Mesenchymal stem cell (in vitro differentiated cells and primary cell): ENCODE results near the gene IL2RA.

Experiments used
- DNase-seq: peaks from one replicate; pipeline ENCODE4 v3.0.0-alpha.2; 2013
- H2AFZ ChIP-seq: one replicate; pipeline ENCODE4 v1.6.1; 2013; ENCODE audit warnings: low read depth, mild to moderate bottlenecking, control low read depth, inconsistent platforms, low read length, moderate library complexity
- H2AK5ac ChIP-seq: 2 replicates; pipeline ENCODE4 v1.6.1; 2013; ENCODE audit warnings: low read length, moderate library complexity, mild to moderate bottlenecking, inconsistent platforms; ENCODE audit not compliant: severe bottlenecking
- H2BK120ac ChIP-seq: one replicate; pipeline ENCODE4 v1.6.1; 2013; ENCODE audit warnings: low read depth, mild to moderate bottlenecking, inconsistent platforms, low read length, moderate library complexity
- H2BK12ac ChIP-seq, 2 experiments: one replicate each; pipeline ENCODE4 v1.6.1; 2013; ENCODE audit warnings: inconsistent platforms in 2 of 2, low read length in 2 of 2, mild to moderate bottlenecking in 2 of 2, moderate library complexity in 2 of 2, control low read depth in 1 of 2
- H2BK15ac ChIP-seq: one replicate; pipeline ENCODE4 v1.6.1; 2013; ENCODE audit warnings: mild to moderate bottlenecking, low read depth, inconsistent platforms; ENCODE audit not compliant: poor library complexity, severe bottlenecking
- H2BK5ac ChIP-seq: 2 replicates; pipeline ENCODE4 v1.6.1; 2013; ENCODE audit warnings: low read depth, mild to moderate bottlenecking, low read length, control low read depth, inconsistent platforms; ENCODE audit not compliant: poor library complexity, severe bottlenecking
- H3K14ac ChIP-seq, 2 experiments: one replicate each; pipeline ENCODE4 v1.6.1; 2013; ENCODE audit warnings: inconsistent platforms in 2 of 2, low read length in 2 of 2, control low read depth in 1 of 2, mild to moderate bottlenecking in 1 of 2, moderate library complexity in 1 of 2
- H3K18ac ChIP-seq, 2 experiments: one replicate each; pipeline ENCODE4 v1.6.1; 2013; ENCODE audit warnings: inconsistent platforms in 2 of 2, low read length in 2 of 2, control low read depth in 1 of 2, low read depth in 1 of 2, mild to moderate bottlenecking in 1 of 2
- H3K23ac ChIP-seq, 2 experiments: one replicate each; pipeline ENCODE4 v1.6.1; 2013; ENCODE audit warnings: inconsistent platforms in 2 of 2, low read length in 2 of 2, mild to moderate bottlenecking in 2 of 2, moderate library complexity in 2 of 2, control low read depth in 1 of 2
- H3K27ac ChIP-seq: 2 replicates; pipeline ENCODE4 v1.5.1; 2013; ENCODE audit warnings: mild to moderate bottlenecking, moderate library complexity, low read length, control low read depth, inconsistent platforms; ENCODE audit not compliant: poor library complexity, severe bottlenecking
- H3K27me3 ChIP-seq, 2 experiments: 2 replicates each; pipeline versions ENCODE4 v1.6.1 to v1.7.0; 2013; ENCODE audit warnings: low read length in 2 of 2, mild to moderate bottlenecking in 2 of 2, moderate library complexity in 2 of 2, control low read depth in 1 of 2, inconsistent platforms in 1 of 2; ENCODE audit not compliant: control insufficient read depth in 1 of 2, insufficient read depth in 1 of 2
- H3K36me3 ChIP-seq, 2 experiments: 2 replicates each; pipeline versions ENCODE4 v1.6.1 to v1.7.0; 2013; ENCODE audit warnings: low read length in 2 of 2, control low read depth in 1 of 2, inconsistent platforms in 1 of 2, low read depth in 1 of 2, mild to moderate bottlenecking in 1 of 2; ENCODE audit not compliant: insufficient read depth in 2 of 2, control insufficient read depth in 1 of 2
- H3K4ac ChIP-seq, 2 experiments: one replicate each; pipeline ENCODE4 v1.6.1; 2013; ENCODE audit warnings: inconsistent platforms in 2 of 2, low read length in 2 of 2, mild to moderate bottlenecking in 2 of 2, moderate library complexity in 2 of 2, control low read depth in 1 of 2, low read depth in 1 of 2
- H3K4me1 ChIP-seq: 2 replicates; pipeline ENCODE4 v1.6.1; 2013; ENCODE audit warnings: low read depth, low read length, control low read depth; ENCODE audit not compliant: control insufficient read depth, insufficient read depth
- H3K4me2 ChIP-seq: 2 replicates; pipeline ENCODE4 v1.6.1; 2013; ENCODE audit warnings: low read length, mild to moderate bottlenecking, inconsistent platforms; ENCODE audit not compliant: poor library complexity, severe bottlenecking
- H3K4me3 ChIP-seq, 2 experiments: 2 replicates each; pipeline versions ENCODE4 v1.5.1 to v1.7.0; 2013; ENCODE audit warnings: low read length in 2 of 2, mild to moderate bottlenecking in 2 of 2, control low read depth in 1 of 2, low read depth in 1 of 2; ENCODE audit not compliant: insufficient read depth in 1 of 2
- H3K79me1 ChIP-seq: replicated peaks from 2 replicates; pipeline ENCODE4 v1.6.1; 2013; ENCODE audit warnings: mild to moderate bottlenecking, control low read depth, low read length, inconsistent platforms; ENCODE audit not compliant: poor library complexity, severe bottlenecking
- H3K9ac ChIP-seq: 2 replicates; pipeline ENCODE4 v1.7.0; 2013; ENCODE audit warnings: mild to moderate bottlenecking, low read length, moderate library complexity
- H3K9me3 ChIP-seq: 2 replicates; pipeline ENCODE4 v1.7.0; 2013; ENCODE audit warnings: mild to moderate bottlenecking, low read length; ENCODE audit not compliant: control insufficient read depth
- H4K8ac ChIP-seq: one replicate; pipeline ENCODE4 v1.6.1; 2013; ENCODE audit warnings: inconsistent platforms, mild to moderate bottlenecking, low read length, moderate library complexity
- H4K91ac ChIP-seq: one replicate; pipeline ENCODE4 v1.6.1; 2013; ENCODE audit warnings: mild to moderate bottlenecking, low read length, inconsistent platforms
- WGBS: methylation state at CpG from one replicate; pipeline ENCODE4 v1.1.7; 2013; ENCODE audit warnings: mixed read lengths; 5-methylcytosine and 5-hydroxymethylcytosine counted together

Gene IL2RA

GRCh38 chr10:6074489-6075301, 12.5 kb upstream of the IL2RA start:
- Histone ChIP-seq H4K91ac (no peak overlapping the region), H3K9ac (peak overlapping the region; percentile 17)
- WGBS, result 75% methylated on average over 17 of the region's 17 CpGs

GRCh38 chr10:6072215-6072934, 10.2 kb upstream of the IL2RA start:
- H3K23ac ChIP-seq, result no peak overlapping the region
- no peak overlapping the region for H4K8ac ChIP-seq
- H2BK120ac ChIP-seq, result no peak overlapping the region
- H3K4me2 ChIP-seq, result no peak overlapping the region
- no peaks in the 10 kb centered on the region for H3K4me1 ChIP-seq
- DNase-seq, result no peak
- H3K4ac ChIP-seq, result no peak overlapping the region
- no peak overlapping the region for H3K14ac ChIP-seq
- H3K9me3 ChIP-seq, result no peaks in the 10 kb centered on the region
- no peak overlapping the region for H3K4me3 ChIP-seq
- H4K91ac ChIP-seq, result no peak overlapping the region
- no peaks in the 10 kb centered on the region for H3K79me1 ChIP-seq
- WGBS, result 90% methylated on average over 8 of the region's 13 CpGs
- no peak overlapping the region for H3K9ac ChIP-seq
- no peak overlapping the region for H3K27ac ChIP-seq
- H2AFZ ChIP-seq, result no peak overlapping the region
- no peaks in the 10 kb centered on the region for H3K36me3 ChIP-seq
- no peak overlapping the region for H3K18ac ChIP-seq
- no peak overlapping the region for H2BK5ac ChIP-seq
- H2BK15ac ChIP-seq, result no peak overlapping the region
- H3K27me3 ChIP-seq, result peaks cover 25 to 33% of the 10 kb centered on the region in 2 experiments
- H2BK12ac ChIP-seq, result no peak overlapping the region
- H2AK5ac ChIP-seq, result no peak overlapping the region

More at GRCh38 chr10:6074489-6075301, 12.5 kb upstream of the IL2RA start:
- Histone ChIP-seq H3K4me2 (no peak overlapping the region), H3K27me3 (peaks cover 20 to 27% of the 10 kb centered on the region in 2 experiments), H4K8ac (no peak overlapping the region), H3K79me1 (no peaks in the 10 kb centered on the region), H3K36me3 (no peaks in the 10 kb centered on the region), H3K4ac (no peak overlapping the region), H2BK5ac (no peak overlapping the region), H3K27ac (no peak overlapping the region), H3K4me1 (no peaks in the 10 kb centered on the region), H3K18ac (no peak overlapping the region), H3K14ac (no peak overlapping the region), H2BK12ac (no peak overlapping the region), H2BK120ac (no peak overlapping the region), H3K4me3 (peak overlapping the region in 1 of 2 experiments; percentile 66), H2AFZ (no peak overlapping the region), H3K23ac (no peak overlapping the region), H2AK5ac (no peak overlapping the region), H3K9me3 (no peaks in the 10 kb centered on the region), H2BK15ac (no peak overlapping the region)
- DNase-seq, result no peak

GRCh38 chr10:6071181-6072175, 9.3 kb upstream of the IL2RA start:
- no peak overlapping the region for H4K8ac ChIP-seq
- H3K4ac ChIP-seq, result no peak overlapping the region
- no peaks in the 10 kb centered on the region for H3K9me3 ChIP-seq
- no peak overlapping the region for H2BK120ac ChIP-seq
- H3K27me3 ChIP-seq, result peaks cover 20 to 29% of the 10 kb centered on the region in 2 experiments
- H2AFZ ChIP-seq, result no peak overlapping the region
- H3K18ac ChIP-seq, result no peak overlapping the region
- H3K4me1 ChIP-seq, result no peaks in the 10 kb centered on the region
- no peak overlapping the region for H2BK12ac ChIP-seq
- H2BK5ac ChIP-seq, result no peak overlapping the region
- H3K4me3 ChIP-seq, result no peak overlapping the region
- no peak overlapping the region for H3K23ac ChIP-seq
- H3K79me1 ChIP-seq, result no peaks in the 10 kb centered on the region
- WGBS, result 82% methylated on average over 10 of the region's 10 CpGs
- no peak overlapping the region for H2BK15ac ChIP-seq
- no peak overlapping the region for H4K91ac ChIP-seq
- H3K4me2 ChIP-seq, result no peak overlapping the region
- no peak overlapping the region for H3K27ac ChIP-seq
- no peaks in the 10 kb centered on the region for H3K36me3 ChIP-seq
- no peak overlapping the region for H3K9ac ChIP-seq
- DNase-seq, result no peak
- peak overlapping the region in 1 of 2 experiments; percentile 30 for H3K14ac ChIP-seq
- no peak overlapping the region for H2AK5ac ChIP-seq
